Activated CD4-positive, CD25-positive, alpha-beta regulatory T cell treated with anti-CD3 and anti-CD28 coated beads, Interleukin-2, amount 50 U/mL, for 24 hours (primary cell): ENCODE results near the gene C11orf21.

ENCODE experiments used
- ATAC-seq, 2 donors: fragments of 150-1000 bp; cut with Tn5 transposase; one replicate each; pipeline ENCODE4 v1.10.0; 2021; ENCODE audit warnings: mild to moderate bottlenecking in 1 of 2, moderate library complexity in 1 of 2

The C11orf21 gene

DNA sequence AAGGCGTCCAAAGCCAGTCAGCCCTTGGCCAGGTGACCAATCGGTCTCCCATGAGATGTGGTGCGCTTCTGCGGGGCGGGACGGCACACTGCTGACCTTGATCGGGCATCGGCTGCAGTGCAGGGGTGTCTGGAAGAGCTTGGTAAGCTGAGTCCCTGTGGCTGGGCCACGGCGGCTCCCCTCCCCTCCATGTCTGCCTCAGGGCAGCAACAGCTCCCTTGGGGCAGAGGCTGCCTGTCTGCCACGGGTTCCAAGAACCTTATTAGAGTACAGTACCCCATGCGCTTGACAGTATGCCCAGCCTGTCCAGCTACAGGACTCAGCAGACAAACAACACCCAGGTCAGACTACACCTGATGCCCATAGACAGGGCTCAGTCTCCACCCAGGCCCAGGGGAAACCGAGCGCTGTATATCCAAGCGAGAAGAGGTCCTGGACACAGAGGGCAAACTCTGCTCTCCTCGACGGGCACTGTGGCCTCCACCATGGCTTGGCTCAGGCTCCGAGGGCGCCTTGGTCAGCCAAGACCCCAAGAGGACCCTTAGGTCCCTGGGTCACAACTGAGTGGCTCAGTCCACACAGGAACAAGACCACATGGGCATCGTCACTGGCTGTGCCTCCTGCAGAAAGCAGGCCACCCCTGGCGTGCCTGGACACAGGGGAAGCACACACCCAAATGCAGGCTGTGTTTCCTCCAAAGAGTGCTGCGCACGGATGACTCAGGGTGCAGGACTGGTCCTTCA lies 19.0 kb upstream of the C11orf21 start:
- no peak for ATAC-seq

DNA sequence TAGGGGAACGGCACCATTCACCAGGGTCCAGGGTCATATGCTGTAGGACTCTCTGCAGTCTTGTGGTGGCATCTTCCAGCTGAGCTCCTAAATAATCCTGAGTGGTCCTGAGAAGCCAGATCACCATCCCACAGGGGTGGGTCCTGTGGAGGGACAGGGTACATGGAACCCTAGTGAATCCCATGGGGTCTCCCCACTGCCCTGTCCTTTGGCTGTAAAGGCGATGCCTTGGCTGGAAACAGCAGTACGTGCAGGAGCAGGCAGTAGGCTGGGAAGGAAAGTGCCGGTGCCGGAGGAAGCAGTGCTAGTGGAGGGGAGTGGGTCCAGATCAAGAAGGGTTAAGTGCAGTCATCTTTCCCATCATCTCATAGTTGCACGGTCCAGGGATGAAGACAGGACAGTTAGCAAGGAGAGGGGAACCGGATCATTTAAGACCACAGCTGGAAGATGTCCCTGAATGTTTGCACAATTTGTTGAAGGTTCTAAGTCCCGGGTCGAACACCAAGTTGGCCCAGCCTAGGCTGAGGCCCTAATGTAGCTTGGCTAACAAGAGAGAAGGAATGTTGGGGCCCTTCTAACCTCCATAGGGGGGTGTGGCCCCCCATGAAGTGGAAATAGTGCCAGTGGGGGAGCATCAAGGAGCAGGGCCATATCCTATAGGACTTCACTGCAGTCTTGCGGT lies 18.2 kb upstream of the C11orf21 start:
- ATAC-seq: no peak

DNA sequence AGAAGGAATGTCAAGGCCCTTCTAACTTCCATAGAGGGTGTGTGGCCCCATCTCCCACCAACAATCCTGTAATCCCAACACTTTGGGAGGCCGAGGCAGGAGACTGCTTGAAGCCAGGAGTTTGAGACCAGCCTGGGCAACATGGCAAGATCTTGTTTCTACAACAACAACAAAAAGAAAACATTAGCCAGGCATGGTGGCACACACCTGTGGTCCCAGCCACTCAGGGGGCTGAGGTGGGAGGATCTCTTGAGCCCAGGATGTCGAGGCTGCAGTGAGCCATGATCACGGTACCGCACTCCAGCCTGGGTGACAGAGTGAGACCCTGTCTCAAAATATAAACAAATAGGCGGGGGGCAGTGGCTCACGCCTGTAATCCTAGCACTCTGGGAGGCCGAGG lies 17.0 kb upstream of the C11orf21 start:
- no peak for ATAC-seq

DNA sequence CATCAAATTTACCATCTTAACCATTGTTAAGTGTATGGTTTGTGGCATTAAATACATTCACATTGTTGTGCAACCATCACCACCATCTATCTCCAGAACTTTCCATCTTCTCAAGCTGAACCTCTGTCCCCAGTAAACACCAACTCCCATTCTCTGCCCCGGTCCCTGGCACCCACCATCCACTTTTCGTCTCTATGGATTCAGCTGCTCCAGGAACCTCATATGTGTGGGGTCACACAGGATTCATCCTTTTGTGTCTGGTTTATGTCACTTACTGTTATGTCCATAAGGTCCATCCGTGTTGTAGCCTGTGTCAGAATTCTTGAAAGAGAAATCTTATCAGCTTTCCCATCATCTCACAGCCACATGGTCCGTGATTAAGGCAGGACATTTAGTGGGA lies 16.4 kb upstream of the C11orf21 start:
- no peak for ATAC-seq

DNA sequence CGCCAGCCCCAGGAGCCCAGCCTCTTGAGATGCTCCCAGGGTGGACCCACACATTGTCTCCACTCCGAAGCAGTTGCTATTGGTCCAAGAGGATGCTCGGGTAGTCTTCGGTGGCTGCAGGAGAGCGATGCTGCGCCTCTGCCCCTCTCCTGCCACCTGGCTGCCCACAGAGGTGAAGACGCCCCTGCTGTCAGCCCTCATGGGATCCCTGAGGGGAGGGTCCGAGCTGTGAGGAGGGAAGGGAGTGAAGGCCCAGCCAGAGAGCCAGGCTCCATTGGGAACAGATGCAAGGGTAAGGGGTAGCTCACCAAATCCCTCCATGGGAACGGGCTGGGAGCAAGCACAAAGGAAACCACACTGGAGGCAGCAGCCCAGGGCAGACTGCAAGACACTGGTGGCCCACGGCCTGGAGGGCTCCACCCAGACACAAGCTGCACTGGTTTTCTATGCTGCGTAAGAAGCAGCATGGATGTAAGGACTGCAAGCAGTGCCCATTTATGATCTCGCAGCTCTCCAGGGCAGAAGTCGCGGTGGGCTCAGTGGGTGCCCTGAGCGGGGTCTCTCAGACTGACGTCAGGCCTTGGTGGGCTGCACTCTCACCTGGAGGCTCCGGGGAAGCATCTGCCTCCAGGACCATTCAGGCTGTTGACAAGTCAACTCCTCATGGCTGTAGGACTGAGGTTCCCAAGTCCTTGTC lies 15.8 kb upstream of the C11orf21 start:
- ATAC-seq: no peak

DNA sequence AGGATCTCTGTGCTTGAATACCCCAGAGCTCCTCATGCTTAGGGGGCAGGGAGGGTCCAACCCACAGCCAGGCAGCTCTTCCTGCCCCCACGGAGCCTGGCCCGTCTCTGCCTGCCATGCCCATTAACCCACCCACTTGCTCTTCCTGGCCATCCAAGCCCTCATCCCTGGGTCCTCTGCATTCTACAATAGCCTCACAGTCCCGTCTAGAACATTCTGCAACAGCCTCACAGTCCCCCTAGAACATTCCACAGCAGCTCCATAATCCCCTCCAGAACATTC lies 15.2 kb upstream of the C11orf21 start:
- ATAC-seq: no peak

DNA sequence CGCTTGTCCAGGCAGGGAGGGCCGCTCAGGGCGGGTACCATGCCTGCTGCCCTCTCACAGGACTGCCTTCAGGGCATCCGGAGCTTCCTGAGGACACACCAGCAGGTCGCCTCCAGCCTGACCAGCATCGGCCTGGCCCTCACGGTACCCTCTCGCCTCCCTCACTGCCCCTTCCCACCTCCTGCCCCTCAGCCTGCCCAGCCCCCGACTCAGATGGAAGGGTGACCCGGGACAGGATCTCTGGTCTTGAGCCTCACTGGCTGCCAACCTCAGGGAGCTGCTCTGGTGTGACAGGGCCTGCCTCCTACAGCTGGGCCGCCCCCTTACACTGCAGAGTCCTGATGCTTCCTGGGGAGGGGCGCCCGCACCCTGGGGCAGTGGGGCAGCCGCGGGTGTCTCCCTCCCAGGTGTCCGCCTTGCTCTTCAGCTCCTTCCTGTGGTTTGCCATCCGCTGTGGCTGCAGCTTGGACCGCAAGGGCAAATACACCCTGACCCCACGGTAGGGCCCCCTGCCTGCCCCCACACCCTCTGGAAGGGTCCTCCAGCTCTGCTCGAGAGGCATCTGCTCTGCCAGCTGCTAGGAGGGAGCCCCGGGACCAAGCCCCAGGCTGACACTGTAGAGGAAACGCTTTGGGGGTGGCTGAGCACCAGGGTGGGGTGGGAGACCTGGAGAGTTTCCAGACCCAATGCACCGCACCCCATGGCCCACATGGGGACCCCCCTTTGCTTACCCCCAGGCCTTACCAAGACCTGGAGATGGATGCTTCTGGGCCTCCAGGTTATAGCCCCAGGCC lies 14.6 kb upstream of the C11orf21 start:
- ATAC-seq: no peak

DNA sequence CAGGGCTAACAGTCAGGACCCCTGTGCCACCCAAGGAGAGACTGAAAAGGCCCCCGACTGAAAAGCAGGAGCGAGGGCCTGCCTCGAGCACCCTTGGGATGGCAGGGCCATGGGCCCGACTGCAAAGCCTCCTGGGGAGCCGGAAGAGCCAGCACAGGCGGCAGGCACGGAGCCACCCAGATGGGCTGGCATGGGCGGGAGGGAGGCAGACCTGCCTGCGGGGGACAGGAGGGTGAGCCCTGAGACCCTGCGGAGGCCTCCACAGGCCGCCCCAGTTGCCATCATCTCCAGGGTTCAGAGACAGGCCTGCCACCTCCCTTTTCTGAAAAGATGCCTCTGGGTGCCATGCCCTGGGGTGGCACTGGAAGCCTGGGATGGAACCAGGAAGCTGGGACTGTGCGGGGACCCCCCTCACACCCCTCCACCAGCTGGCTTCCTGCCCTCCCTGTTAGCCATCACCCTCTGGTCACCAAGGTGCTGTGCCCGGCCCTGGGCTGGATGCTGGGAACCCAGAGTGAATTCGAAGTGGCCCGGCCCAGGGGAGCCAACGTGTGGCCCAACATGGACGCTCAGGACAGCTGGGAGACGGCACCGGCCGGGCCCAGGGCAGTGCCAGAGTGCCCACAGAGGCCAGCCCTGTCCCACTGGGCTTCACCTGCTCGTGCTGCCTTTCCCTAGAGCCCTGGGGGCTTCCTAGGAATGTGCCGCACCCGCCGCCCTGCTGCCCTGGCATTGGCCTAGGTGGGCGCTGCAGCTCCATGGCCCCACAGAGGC lies 13.9 kb upstream of the C11orf21 start:
- ATAC-seq: no peak

DNA sequence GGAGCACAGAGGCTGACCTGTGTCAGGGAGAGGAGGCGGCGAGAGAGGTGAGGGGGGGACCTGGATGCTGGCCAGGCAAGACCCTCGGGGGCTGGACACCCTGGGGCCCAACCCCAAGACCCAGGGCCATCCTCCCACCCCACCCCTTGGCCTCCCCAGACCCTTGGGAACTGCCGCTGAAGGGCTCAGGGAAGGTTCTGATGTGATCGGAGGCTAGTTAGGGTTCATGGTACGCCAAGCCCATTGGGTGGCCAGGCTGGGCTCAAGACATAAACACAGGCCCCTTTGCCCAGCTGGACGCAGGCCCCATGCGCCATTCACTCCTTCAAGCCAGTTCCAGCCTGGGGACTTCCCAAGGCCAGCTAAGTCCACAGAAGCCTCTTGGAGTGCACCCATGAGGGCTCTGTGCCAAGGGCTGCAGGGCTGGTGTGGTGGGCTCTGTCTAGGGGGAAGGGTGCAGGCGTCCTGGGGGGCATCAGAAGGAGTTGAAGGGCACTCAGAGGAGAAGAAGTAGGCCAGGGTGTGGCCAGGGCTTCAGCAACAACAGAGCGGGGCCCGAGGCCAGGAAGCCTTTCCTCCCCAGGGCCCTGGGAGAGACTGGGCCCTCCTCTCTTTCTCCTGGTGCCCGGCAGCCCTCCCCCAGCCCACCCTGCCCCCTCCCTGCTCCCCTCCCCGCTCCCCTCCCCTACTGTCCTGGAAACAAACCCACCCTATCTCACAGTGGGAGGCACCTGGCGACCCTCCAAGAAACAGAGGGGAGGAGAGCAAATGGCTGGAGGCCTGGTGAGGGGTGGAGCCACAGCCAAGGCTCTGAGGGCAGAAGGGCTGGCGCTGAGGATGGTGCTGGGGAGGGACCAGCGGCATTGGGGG lies 13.0 kb upstream of the C11orf21 start:
- ATAC-seq: no peak

DNA sequence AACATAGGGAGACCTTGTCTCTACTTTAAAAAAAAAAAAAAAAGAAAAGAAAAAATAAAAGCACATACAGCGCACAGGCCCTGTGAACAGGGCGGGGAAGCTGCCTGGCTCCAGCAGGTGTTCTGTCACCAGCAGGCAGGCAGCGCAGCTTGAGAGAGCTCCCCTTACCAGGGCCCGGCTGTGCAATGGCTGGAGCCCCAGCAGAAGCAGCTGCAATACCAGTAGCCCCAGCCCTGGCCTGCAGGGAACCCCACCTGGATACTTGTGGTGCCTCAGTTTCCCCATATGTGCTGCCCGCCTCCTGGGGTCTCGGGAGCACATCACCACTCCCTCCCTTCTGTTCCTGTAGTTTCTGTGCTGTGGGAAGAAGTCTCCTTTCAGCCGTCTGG lies 12.4 kb upstream of the C11orf21 start:
- no peak for ATAC-seq

DNA sequence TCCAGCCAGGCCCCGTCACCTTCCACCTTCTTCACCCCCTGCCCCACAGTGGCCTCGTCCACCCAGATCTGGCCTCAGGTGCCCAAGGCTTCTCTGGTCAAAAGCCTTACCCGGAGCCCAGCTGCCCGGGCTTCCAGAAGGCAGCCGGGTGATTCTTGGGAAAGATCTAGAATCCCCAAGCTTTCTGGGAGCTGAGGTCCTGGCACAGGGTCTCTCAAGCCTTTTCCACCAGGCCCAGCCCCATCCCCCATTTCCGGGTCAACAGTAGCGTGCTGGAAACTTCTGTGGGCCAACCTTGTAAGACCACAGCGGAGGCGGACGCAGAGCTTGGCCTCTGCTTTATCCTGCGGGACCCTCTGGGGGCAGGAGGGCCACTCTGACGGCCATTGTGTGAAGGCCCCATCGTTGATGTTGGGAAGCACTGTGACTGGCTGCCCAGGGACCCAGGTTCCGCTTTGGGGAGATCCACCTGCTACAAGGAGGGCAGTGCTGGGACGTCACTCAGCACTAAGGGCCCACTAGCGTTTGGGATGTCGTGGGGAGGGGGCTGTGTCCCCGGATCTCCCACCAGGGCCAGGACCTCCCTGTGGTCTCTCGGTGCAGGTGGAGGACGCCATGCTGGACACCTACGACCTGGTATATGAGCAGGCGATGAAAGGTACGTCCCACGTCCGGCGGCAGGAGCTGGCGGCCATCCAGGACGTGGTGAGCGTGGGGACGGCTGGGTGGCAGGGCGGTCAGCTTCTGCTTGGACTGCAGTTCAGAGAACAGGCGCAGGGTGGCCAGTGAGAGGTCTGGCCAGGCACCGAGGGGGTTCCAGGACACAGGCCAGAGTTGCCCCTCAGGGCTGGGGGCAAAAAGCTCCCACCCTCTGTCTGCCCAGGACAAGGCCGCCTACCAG lies 11.6 kb upstream of the C11orf21 start:
- no peak for ATAC-seq

DNA sequence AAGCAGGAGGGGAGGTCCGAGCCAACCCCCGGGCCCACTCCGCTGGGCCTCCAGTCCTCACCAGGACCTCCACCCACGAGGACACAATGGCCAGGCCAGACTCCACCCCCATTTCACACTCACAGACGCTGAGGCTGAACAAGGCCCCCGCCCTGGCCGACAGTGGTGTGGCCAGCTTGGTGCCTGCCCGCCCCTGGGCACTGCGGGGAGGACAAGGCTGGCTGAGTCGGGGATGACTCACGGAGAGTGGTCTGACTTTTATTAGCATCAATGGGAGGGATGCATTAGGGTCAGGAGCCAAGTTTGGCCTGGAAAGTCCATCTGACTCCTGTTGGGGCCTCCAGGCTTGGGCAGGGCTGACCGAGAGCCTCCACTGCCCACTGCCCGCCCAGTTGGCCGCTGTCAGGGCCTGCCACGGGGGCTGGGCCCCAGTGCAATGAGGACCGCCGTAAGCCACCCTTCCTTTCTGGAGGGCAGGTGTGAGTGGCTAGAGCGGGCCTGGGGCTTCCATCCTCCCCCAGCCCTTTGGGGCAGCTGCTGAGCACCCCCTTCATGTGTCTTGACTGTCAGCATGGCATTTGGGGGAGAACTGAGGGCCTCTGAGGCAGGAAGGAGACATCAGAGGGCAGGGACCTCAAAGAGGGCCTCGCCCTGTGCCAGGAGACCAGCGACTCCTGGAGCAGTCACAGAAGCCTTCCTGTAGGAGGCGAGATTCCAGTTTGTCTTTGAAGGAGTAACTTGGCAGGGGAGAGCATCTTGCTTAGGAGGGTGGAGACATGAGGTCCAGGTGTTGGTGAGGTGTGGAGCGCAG lies 10.7 kb upstream of the C11orf21 start:
- no peak for ATAC-seq

DNA sequence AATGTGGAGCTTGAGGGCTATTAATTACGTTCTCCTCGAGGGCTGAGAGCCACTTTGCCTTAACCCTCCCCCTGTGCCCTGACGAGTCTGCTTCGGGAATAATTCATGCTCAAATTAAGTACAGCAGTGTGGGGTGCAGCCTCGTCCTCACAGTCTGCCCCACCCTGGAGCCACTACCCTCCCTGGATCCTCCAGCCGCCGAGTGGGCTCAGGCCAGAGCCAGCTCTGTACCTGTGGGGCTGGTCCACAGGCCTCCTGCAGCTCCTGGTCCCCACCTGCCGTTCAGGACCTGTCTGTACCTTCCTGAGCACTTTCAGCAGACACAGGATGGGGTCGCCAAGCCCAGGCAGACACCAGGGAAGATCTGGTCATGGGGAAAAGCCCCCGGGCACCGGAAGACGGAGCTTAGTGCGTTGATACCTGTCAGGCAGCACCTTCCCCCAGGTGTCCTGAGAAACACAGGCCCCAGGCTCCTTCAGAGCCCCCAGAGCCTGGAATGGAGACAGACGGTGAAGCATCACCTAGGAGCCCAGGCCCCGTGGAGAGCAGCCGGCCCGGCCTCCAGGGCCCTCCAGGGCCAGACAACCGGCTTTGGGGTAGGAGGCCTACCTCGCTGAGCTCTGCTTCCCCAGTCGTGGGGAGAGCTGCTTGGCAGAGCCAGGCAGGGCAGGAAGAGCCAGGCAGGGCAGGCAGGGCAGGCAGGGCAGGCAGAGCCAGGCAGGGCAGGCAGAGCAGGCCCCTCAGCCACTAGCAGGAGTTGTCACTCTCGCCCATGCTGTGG lies 9.8 kb upstream of the C11orf21 start:
- no peak for ATAC-seq

DNA sequence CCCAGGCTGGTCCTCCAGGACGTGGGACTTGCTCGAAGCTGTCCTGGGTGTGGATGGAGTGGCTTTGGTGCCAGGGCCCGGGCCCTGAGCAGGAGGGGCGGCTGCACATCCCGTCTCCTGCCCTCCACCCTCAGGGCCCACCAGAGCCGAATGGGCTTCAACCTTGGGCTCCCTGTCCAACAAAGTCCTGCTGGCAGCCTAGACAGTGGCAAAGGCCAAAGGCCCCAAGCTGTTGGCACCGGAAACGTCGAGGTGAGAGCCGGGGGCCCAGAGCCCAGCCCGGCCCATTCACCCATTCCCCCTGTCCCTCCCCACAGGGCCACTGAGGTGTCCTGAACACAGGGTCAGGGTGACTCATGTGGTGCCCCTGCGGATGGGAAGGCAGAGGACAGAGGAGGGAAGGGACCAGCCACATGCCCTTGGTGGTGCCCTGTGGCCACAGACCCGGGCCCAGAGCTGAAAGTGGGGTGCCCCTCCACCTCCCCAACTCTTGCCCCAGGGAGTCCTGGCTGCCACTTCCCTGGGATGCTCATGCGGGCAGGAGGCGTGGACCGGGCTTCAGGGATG lies 9.2 kb upstream of the C11orf21 start:
- ATAC-seq: no peak

DNA sequence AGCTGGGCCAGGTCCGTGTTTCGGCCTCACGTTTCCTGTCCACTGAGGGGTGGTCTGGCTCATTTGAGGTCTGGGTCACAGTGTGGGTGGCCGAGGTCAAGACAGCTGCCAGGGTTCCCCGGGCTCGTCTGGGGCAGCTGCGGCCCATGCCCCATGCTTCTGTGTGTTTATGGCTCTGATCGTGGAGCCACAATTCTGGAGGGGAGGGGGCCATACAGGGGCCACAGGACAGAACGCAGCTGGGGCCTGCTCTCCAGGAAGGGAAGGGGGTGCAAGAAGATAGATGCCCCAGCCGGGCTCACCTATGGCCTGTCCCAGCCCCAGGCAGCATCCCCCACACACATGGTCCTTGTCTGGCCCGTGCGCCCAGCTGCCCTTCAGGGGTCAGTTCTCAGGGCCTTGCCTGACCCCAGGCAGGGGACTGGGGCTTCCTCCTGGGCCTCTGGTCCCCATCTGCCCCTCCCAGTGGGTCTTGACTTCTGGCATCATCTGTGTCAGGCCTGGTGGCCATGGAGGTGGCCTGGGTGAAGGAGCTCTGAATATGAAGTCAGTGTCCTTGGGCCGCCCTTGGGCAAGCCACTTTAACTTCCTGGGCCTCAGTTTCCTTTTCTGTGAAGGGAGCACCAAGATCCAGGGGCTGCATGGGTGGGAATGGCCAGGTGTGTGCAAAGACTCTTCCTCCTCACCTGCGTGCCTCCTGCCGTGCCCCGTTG lies 8.5 kb upstream of the C11orf21 start:
- no peak for ATAC-seq

DNA sequence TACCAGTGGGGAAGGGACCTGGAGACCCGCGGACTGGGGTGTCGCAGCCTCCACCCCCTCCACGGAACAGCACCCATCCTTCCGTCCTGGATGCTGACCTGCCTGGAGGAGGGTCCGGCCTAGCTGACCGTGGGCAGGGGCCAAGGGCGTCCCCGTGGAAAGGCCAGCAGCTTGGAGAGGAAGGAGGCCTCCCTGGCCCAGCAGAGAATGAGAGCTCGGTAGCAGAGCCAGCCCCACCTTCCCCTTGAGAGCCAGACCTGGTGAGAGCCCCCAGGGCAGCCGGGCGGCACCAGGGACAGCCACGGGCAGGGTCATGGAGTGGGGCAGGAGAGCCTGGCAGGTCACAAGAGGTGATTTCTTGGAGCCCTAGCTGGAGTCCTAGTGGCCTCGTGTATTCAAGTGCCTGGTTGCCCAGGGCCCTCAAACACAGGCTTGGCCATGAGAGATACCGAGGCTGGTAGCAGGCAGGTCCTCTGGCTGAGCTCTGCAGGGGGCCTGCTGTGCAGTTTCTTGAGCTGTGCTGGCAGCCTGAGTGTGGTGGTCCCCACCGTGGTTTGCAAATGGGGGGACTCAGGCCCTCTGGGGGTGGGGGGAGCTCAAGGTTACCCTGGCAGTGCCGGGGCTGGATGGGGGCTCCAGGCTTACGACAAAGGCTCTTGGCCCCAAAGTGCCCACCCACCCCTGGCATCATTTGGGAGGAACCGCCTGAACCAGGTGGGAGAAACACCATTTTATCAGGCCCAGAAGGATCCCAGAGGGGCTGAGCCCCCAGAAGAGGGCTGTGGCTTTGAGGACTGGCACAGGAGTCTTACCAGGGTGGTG lies 7.7 kb upstream of the C11orf21 start:
- no peak for ATAC-seq

DNA sequence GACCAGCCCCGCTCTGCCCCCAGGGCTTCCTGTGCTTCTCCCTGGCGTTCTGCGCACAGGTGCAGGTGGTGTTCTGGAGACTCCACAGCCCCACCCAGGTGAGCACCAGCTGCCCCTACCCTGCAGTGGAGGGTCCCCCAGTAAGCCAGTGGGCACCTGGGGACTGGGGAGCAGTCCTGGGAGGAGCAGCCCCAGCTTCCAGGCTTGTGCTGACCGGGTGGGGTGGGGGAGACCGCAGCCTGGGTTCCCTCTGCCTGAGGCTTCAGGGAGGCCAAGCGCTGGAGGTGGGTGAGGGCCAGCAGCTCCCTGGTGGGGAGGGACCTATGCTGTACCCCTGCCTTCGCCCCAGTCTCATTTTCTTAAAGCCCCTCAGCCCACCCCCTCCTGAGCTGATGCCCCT lies 7.0 kb upstream of the C11orf21 start:
- ATAC-seq: no peak
